HG03378 (cell line): Measurements from ENCODE around the gene NPEPL1.
"Not testable (repeated sequence)": the region's sequence is repeated elsewhere in the genome, so short reads cannot be mapped to it uniquely, and the experiment has no call there.

ENCODE experiments used
- ATAC-seq: cut with Tn5 transposase; IDR thresholded peaks from one replicate; pipeline ENCODE4 v1.9.1; 2021; ENCODE audit warnings: mild to moderate bottlenecking, moderate library complexity; ENCODE audit not compliant: unreplicated experiment

The NPEPL1 gene

DNA sequence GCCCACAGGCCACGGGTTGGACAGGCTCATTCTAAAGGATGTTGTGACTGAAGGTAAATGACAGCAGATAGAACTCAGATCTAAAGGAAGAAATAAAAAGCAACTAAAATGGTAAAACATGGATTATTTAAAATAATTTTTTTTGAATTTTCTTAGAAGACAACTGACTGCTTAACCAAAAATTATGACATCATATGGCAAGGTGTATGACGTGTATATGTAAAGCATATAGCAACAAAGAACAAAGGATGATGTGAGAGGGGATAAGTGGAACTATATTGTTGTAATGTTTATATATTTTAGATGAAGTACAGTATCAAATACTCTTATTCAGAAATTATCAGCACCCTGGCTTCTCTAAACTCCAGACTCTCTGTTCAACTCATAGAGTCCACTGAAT, 38.6 kb downstream of the NPEPL1 start:
- ATAC-seq, result no peak

DNA sequence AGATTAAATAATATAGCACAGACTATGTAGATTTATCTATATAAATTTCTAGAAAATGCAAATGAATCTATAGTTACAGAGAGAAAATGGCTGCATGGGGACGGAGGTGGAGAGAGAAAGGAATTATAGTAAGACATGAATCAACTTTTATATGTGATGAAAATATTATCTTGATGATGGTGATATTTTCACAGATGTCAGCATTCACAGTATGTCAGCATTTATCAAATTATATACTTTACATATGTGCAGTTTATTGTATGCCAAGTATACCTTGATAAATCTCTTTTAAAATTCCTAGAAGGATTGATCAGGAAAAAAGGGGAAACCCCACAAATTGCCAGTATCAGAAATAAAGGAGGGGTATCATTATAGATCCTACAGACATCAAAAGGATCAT, 44.6 kb downstream of the NPEPL1 start:
- ATAC-seq, result no peak

DNA sequence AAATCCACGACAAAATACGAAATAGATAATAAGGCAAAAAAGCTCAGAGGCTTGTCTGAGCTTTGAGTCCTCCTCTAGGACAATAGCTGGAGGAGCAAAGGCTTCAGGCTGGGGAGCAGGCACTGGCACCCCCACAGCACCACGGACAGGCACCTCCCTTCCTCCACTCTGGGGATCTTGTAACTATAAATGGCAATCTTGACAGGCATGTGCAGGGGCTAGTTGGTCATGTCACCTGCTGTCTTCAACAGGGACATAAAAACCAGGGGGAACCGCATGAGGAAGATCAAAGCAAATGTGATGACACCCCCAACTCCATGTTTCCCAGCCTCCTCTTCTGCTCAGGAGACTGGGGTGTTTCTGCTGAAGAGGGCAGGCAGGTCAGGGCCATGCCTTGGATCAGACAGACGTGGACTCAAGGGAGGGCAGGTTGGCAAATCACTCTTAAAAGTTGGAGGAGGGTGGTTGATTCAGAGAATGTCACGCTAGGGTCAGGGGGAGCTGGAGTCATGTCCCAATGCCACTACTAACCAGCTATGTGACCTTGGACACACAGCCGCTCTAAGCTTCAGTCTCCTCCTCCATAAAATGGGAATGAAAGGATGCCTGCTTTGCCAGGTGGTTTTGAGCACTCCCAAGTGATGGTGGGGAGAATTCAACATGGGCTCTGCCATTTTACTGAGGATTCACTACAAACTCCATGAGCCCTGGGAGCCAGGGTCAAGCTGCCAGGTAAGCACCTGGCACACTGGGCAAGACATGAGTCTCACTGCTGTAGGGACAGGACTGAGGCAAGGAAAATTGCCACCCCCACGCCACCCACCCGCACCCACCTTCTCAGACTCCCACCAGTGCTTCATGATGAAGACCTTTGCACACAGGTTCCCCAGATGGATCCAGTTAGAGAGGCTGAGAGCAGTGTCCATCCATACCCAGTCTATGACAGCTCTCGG, 48.0 kb downstream of the NPEPL1 start:
- no peak for ATAC-seq

DNA sequence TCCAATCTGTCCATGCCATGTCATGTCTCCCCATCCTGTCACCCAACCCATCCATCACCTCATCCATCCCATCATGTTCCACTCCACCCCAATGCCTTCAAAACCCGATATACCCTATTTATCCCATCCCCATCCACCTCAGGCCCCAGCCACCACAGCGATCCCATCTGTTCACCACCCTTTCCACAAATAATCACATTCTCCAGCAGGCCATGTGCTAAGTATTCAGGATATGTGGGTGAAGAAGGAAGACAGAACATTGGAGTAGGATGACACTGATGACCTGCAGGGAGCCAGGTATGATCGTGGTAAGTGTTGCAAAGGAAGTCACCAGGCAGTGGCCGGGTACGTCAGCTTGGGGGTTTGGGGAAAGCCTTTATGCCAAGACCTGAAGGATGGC, 48.8 kb downstream of the NPEPL1 start:
- ATAC-seq, result no peak

DNA sequence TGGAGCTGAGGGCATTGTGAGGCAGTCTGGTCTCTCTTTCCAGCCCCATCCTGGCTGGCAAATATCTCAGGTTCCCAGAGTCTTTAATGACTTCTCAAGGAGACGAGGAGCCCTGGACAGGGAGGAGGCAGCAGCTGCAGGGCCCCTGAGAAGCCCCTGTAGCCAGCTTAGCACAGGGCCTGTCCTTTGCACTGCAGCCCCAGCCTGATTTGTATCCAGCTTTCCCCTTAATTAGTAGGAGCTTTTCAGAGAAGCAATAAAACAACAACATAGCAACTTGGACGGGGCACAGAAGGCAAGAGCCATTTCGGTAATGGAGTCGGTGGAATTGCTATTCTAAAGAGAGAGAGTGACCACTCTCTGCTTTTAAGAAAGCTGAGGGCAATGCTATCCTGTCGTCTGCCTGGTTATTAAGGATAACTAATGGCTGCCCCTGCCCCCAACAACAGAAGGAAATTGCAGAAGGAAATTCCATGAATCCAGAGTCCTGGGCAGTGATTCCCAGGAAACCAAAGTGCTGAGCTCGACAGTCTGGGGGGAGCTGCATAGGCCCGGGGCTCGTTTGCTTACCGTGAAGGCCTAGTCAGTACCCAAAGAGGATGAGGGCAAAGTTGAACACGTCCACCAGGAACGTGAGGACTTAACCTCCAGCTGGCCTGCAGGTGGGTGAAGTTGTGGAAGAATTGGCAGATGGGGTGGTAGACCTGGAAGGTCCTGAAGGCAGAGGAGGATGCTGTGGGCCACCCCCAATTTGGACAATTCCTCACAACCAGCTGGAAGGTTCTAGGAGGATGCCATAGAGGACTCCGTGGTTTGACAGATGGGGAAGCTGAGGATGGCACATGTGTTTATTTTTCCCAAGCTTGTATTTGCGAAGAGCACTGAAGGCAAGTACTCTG, 50.3 kb downstream of the NPEPL1 start:
- ATAC-seq, result no peak

DNA sequence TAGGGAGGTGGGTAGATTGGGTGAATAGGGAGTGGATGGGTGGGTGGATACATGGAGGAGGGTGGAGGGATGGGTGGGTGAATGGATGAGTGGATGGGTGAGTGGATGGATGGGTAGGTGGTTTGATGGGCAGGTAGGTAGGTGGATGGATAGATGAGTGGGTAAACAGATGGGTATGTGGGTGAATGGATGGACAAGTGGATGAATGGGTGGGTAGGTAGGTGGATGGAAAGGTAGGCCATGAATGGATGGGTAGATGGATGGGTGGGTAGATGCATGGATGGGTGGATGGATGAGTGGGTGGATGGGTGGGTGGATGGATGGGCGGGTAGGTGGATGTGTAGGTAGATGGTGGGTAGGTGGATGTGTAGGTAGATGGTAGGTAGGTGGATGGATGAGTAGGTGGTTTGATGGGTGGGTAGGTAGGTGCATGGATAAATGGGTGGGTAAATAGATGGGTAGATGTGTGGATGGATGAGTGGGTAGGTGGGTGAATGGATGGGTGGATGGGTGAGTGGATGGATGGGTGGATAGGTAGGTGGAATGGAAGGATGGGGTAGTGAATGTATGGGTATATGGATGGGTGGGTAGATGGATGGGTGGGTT, 51.4 kb downstream of the NPEPL1 start:
- ATAC-seq, result no peak

DNA sequence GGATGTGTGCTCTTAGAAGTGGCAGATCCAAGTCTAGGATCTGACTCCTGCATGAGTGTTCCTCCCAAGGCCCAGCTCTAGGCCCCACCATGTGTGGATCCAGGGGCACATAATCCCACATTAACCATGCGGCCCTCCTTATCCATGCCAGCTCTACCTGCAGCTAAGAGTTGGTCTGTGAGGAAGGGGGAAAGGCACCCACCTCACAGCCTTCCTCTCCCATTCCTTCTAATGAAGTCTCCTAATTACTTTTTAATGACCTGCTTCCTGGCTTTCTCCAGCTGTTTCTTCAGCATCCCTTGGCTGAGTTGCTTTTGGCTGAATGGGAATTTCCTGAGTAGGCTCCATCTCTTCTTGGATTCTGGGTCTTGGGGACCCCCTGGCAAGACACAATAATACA, 52.2 kb downstream of the NPEPL1 start:
- no peak for ATAC-seq

DNA sequence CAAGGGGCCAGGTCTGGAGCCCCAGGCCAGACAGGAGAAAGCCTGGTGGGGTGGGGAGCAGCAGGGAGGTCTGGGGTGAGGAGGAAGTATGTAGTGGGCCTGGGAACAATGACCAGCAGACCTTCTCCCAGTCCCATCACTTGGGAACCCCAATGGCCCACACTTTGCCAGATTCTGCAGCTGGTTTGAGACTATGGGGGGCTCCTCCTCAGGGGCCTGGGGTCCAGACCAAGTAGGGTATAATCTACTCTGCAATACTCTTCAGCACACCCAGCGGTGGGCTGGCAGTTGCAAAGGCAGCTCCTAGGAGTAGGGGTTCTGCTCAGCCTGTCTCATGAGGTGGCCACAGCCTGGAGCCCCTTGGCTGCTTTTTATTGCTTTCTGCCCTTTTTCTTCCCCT, 52.8 kb downstream of the NPEPL1 start:
- no peak for ATAC-seq

DNA sequence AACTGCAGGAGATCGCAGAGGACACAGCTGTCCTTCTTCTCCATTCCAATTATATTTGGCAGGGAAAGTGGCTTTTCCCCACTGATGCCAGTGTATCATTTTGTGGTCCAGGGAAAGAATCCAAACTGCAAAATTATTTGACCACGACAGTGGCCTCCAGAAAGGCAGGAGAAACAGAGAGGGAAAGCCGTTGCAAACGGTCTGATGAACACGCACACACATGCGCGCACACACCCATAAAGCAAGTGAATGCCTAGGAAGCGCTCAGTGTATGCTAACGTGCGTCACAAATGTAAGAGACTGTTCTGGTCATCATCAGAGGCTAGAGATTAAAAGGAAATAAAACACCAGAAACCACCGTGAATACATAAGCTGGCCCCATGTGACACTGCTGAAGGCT, 54.0 kb downstream of the NPEPL1 start:
- no peak for ATAC-seq

DNA sequence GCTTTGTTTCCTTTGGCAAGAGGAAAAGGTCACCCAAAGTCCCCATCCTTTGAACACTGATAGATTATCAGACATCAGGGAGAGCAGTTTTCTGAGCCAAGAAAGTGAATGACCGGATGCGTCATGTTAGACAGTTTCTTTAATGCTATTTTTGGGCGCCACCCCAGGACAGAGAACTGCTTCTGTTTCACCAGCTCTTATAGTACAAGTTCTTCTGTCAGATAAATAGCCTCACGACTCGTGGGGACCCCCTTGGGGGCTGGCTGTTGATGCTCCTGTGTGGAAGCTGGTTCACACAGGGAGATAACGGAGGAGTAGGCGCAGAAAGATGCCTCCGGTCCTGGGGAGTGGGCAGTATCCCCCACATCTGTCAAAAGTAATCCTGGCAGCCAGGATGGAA, 54.6 kb downstream of the NPEPL1 start:
- no peak for ATAC-seq

DNA sequence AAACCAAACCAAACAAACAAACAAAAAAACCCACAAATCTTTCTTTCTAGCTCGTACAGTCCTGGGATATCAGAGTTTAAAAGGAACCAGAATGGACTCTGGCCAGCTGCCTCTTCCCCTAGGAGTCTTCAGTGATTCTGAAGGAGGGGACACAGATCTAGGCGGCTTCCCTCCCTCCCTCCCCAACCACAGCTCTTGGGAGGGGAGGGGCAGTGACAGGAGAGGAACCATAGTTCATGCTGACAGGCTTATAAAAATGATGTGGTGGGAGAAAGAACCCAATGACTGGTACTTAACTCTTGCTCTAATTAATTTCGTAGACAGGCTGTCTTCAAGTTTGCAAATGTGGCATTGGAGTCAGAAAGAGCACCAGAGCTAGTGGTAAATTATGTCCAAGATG, 56.0 kb downstream of the NPEPL1 start:
- no peak for ATAC-seq

DNA sequence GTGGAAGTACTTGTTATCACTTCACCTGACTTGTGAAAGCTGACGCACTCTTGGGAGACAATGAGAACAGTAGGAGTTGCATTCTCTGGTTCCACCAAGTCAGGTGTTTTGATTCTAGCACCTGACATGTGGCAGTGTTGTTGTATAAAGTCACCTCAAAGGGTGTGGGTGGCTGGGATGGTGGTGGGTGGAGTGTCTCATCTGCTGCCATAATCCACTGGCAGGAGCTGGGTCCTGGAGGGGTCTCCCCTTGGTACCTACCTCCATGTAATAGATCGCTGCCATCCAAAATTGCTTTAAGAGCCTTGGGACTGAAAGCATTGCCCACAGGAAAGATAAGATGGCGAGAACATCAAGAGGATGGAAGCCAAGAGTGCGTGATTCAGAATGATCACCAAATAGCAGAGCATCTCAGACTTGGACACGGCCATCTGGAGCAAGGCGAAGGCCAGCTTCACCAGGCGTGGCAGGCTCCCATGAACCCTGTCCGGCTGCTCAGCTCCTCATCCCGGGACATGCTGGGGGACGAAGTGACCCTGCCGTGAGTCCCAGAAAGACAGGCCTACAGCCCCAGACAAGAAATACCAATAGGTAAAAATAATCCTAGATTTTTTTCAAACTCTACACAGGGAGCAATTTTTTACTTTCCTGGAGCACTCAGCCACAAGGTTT, 56.6 kb downstream of the NPEPL1 start:
- no peak for ATAC-seq

DNA sequence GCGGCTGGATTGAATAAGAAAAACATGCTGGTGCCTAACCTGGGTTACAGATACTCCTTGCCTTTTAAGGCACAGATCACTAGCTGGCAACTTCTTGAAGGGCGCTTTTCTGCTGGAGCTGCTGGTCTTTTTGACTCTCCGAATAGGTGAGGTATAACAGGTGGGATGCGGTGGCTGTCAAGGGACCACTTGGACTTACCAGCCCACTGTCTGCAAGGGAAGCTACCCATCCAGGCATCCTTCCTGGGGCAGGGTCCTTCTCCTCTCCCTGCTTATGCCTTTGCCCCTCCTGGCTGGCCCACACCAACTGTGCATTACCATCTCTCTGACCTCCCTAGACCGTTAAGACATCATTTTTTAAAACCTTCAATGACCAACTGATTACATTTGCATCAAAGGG, 57.4 kb downstream of the NPEPL1 start:
- no peak for ATAC-seq

DNA sequence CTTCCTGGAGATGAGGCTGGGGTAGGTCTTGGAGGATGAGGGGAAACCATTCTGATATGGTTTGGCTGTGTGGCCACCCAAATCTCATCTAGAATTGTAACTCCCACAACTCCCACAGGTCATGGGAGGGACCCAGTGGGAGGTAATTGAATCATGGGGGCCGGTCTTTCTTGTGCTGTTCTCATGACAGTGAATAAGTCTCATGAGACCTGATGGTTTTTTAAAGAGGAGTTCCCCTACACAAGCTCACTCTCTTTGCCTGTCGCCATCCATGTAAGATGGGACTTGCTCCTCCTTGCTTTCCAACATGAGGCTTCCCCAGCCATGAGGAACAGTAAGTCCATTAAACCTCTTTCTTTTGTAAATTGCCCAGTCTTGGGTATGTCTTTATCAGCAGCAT, 58.1 kb downstream of the NPEPL1 start:
- not testable (repeated sequence) for ATAC-seq

DNA sequence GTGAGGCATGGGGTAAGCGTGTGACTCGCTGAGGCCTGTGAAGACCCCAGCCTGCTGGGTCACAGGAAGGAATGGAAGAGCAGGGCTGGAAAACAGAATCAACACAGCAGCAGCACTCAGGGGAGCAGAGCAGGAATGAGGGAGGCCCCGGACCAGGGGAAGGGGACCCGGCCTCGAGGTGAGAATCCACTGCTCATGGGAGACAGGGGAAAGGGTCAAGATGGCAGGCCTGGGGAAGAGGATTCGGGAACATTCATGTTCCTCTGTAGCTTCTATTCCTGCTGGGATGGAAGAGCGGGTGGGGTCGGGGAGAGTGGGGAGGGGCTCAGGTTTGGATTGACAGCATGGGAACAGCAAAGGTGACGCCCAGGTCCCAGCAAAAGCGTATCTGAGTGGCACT, 59.4 kb downstream of the NPEPL1 start:
- no peak for ATAC-seq

DNA sequence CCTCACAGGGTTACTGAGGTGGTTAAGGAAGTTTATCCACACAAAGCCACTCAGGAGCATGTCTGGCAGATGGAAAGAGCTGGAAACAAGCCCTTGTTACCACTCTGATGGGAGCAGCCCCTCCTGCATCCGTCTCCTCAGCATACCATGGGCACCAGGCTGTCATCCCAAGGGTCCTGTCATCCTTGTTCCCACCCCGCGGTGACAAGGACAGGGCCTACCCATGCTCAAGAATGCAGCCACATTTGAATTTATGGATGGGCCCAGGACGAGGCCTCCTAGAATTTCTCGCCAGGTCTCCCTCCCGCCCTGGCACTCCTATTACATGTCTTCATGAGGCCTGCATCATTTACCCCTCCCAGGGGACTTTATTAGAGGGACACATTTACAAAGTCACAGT, 60.0 kb downstream of the NPEPL1 start:
- no peak for ATAC-seq

DNA sequence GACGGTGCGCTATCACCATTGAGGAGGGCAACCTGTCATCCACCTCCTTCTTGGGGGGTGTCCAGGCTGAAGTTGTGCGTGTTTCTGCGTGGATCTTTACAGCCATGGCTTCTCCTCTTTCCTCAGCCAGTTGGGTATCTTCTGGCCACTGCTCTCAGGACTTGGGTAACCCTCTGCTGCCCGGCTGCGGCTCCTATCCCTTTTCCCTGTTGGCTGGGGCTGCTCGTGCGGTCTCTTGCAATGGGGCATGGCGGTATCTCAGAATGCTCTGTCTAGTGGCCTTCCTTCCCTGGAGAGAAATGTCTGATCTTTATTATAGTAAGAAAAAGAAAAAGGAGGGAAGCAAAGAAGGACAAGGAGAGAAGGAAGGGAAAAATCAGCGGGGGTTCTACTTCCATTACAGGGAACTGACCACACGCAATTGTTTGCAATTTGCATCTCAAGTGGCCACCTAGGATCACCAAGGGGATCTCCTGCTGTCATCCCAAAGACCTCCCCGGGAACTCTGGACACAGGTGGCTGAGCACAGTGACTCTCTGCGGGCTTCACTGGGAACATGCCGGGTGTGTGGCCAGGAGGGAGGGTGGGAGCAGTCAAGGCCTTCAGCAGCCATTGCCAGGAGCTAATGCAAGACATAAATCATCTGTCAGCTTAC, 60.8 kb downstream of the NPEPL1 start:
- ATAC-seq, result no peak

DNA sequence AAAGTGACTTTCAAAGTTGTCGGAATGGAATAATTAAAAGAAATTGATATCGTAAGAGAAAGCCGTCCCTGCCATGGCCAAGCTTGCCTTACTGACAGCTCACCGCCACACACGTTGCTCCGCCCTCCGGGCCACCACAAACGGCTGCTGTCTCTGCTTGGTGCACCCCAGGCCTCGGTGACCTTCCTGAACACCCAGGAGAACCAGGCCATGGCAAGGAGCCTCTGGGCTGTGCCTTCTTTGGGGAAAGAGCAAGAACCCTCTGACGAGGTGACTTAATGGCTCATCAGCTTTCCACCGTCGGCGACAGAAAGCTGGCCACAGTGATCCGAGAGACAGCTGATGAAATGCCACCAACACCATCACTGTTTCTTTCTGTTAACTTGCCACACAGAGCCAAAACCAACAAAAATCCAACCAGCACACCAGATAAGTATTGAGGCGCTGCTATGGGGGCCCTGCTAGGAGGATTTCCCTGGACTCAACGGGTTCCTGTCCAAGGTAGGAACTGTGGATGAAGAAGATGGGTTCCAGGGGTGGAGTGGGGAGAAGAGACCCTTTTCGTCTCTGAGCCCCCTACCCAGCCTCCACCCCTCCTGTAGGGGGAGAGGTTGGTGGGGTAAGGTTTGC, 61.4 kb downstream of the NPEPL1 start:
- no peak for ATAC-seq

DNA sequence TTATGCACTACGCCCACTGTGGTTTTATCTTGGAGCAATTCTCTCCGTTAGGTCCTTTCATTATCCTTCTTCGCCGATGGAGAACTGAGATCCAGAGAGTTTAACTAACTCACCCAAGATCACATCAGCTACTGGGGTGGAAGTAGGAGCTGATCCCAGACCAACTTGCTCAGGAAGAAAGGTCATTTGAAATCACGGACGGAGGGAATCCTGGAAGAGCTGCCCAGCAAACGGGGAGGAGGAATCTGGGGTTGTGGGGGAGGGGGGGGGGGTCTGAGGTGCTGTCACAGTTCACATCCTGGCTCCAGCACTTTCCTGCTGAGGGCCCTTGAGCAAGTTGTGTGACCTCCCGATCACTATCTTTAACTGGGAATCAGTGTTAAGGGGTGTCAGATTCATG, 62.0 kb downstream of the NPEPL1 start:
- ATAC-seq, result no peak
